Neural cell (in vitro differentiated cells): ENCODE data around the gene ANKS3. TPM values are rescaled to one million over a fixed set of nuclear protein-coding genes. Genes with fewer than 3 reads are reported as not detected.

Source experiments
- H2AFZ ChIP-seq: fragments of 200-600, 300-800 bp; sonication (generic), shearing (Covaris generic); 2 replicates; pipeline ENCODE4 v1.6.0; 2014; ENCODE audit warnings: low read depth, mild to moderate bottlenecking, antibody characterized with exemption, low read length, moderate library complexity
- H3F3A ChIP-seq: fragments of 200-600 bp; shearing (Covaris generic); 2 replicates; pipeline ENCODE4 v1.6.1; 2016; ENCODE audit warnings: mild to moderate bottlenecking, moderate library complexity, mixed read lengths, antibody characterized with exemption, low read length; ENCODE audit not compliant: insufficient read depth, poor library complexity, severe bottlenecking
- H3K27ac ChIP-seq: fragments of 200-600, 300-800 bp; sonication (generic), shearing (Covaris generic); 2 replicates; pipeline ENCODE4 v1.5.1; 2014; ENCODE audit warnings: mild to moderate bottlenecking, low read length, moderate library complexity
- H3K27me3 ChIP-seq: fragments of 300-800, 200-600 bp; sonication (generic), shearing (Covaris generic); 2 replicates; pipeline ENCODE4 v1.6.0; 2014; ENCODE audit warnings: mild to moderate bottlenecking, low read depth, low read length, moderate library complexity; ENCODE audit not compliant: insufficient read depth
- H3K36me3 ChIP-seq: fragments of 300-800, 200-600 bp; sonication (generic), shearing (Covaris generic); 2 replicates; pipeline ENCODE4 v1.5.1; 2014; ENCODE audit warnings: mild to moderate bottlenecking, antibody characterized with exemption, low read length, moderate library complexity; ENCODE audit not compliant: insufficient read depth
- H3K4me2 ChIP-seq: fragments of 300-800, 200-600 bp; sonication (generic), shearing (Covaris generic); 2 replicates; pipeline ENCODE4 v1.6.0; 2014; ENCODE audit warnings: mild to moderate bottlenecking, low read length
- H3K4me3 ChIP-seq: fragments of 300-800, 200-600 bp; sonication (generic), shearing (Covaris generic); 2 replicates; pipeline ENCODE4 v1.5.1; 2014; ENCODE audit warnings: mild to moderate bottlenecking, low read length, moderate library complexity
- H3K79me2 ChIP-seq: fragments of 200-600 bp; shearing (Covaris generic); replicated peaks from 2 replicates; pipeline ENCODE4 v1.6.0; 2014; ENCODE audit warnings: mild to moderate bottlenecking, low read length, moderate library complexity; ENCODE audit not compliant: insufficient read depth
- H3K9ac ChIP-seq: fragments of 300-800, 200-600 bp; sonication (generic), shearing (Covaris generic); 2 replicates; pipeline ENCODE4 v1.6.1; 2016; ENCODE audit warnings: mild to moderate bottlenecking, low read length, mixed read lengths
- H3K9me2 ChIP-seq: fragments of 200-600 bp; shearing (Covaris generic); 2 replicates; pipeline ENCODE4 v1.6.1; 2016; ENCODE audit warnings: mild to moderate bottlenecking, low read length, mixed read lengths; ENCODE audit not compliant: insufficient read depth
- H3K9me3 ChIP-seq: fragments of 200-600, 300-800 bp; sonication (generic), shearing (Covaris generic); 2 replicates; pipeline ENCODE4 v1.6.1; 2016; ENCODE audit warnings: mild to moderate bottlenecking, mixed run types, low read length, moderate library complexity, mixed read lengths
- H4K20me1 ChIP-seq: fragments of 200-600 bp; shearing (Covaris generic); 2 replicates; pipeline ENCODE4 v1.6.1; 2016; ENCODE audit warnings: mild to moderate bottlenecking, mixed run types; ENCODE audit not compliant: insufficient read depth
- EP300 ChIP-seq: fragments of 450-650 bp; conservative IDR thresholded peaks from 2 replicates; pipeline ENCODE4 v1.6.1; 2014; ENCODE audit warnings: antibody characterized with exemption, mild to moderate bottlenecking, moderate library complexity; ENCODE audit not compliant: poor library complexity, severe bottlenecking
- EZH2 ChIP-seq: fragments of 200-600, 300-800 bp; shearing (Covaris generic), sonication (generic); IDR thresholded peaks from 2 replicates; pipeline ENCODE4 v1.6.1; 2014; ENCODE audit warnings: antibody characterized with exemption, low read length, borderline replicate concordance, mild to moderate bottlenecking; ENCODE audit not compliant: insufficient read depth, poor library complexity, severe bottlenecking
- MXI1 ChIP-seq: fragments of 450-650 bp; conservative IDR thresholded peaks from 2 replicates; pipeline ENCODE4 v1.6.1; 2014; ENCODE audit warnings: antibody characterized with exemption, mild to moderate bottlenecking; ENCODE audit not compliant: poor library complexity, severe bottlenecking
- POLR2AphosphoS5 ChIP-seq: IDR thresholded peaks from 2 replicates; pipeline ENCODE4 v1.6.1; 2012
- RAD21 ChIP-seq: fragments of 450-650 bp; conservative IDR thresholded peaks from 2 replicates; pipeline ENCODE4 v1.6.1; 2014; ENCODE audit warnings: antibody characterized with exemption, mild to moderate bottlenecking, moderate library complexity
- REST ChIP-seq: IDR thresholded peaks from 2 replicates; pipeline ENCODE4 v1.6.1; 2012; ENCODE audit warnings: borderline replicate concordance
- SMC3 ChIP-seq: fragments of 450-650 bp; conservative IDR thresholded peaks from 2 replicates; pipeline ENCODE4 v1.6.1; 2014; ENCODE audit warnings: antibody characterized with exemption, mild to moderate bottlenecking, moderate library complexity; ENCODE audit not compliant: poor library complexity
- TAF1 ChIP-seq: IDR thresholded peaks from 2 replicates; pipeline ENCODE4 v1.6.1; 2012; ENCODE audit warnings: low read depth
- polyA plus RNA-seq: library from polyadenylated mRNA; depleted of rRNA; stranded (reverse); fragments of >200 nt; gene quantifications from 2 replicates; pipeline ENCODE4 v1.2.3, GENCODE V29; 2014
- TF ChIP-seq, protein P1 (sequence below): fragments of 450-650 bp; IDR thresholded peaks from 2 replicates; pipeline ENCODE4 v1.5.1; 2014; ENCODE audit warnings: antibody characterized with exemption, mild to moderate bottlenecking, moderate library complexity; ENCODE audit not compliant: poor library complexity, severe bottlenecking

Gene ANKS3
- polyA plus RNA-seq, 1 donor from 2014 or later: 53.9 TPM

DNA sequence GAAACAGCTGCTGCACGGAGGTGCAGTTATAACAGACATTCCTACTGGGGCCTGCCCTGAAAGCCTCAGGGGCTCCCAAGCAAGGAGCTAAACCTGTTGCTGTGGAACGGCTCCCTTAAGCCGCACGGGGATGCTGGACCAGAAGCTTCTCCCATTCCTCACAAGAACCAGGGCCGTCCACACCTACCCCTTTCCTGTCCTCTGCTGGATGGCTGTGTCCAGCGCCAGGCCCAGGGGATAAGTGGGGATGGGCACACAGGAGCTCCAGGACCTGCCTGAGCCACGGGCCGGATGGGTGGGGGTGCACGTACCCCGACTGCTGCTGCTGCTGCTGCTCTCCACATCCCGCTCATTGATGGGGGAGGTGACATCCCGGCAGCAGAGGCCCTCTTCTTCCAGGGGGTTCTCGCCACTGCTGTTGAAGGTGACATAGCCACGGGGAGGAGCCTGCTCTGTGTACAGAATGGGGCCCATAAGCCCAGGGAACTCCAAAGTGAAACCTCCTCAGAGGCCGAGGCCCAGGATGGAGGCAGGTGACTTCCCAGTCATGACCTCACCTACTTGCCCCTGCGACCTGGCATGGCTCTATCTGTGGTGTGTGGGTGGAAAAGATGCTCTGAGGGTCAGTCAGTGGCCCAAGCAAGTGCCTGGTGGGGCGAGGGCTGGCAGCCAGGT is 32.1 kb downstream of the ANKS3 start:
- Histone ChIP-seq H3K9me2 (no peaks in the 10 kb centered on the region), H4K20me1 (no peaks in the 10 kb centered on the region), H3K36me3 (no peaks in the 10 kb centered on the region)

DNA sequence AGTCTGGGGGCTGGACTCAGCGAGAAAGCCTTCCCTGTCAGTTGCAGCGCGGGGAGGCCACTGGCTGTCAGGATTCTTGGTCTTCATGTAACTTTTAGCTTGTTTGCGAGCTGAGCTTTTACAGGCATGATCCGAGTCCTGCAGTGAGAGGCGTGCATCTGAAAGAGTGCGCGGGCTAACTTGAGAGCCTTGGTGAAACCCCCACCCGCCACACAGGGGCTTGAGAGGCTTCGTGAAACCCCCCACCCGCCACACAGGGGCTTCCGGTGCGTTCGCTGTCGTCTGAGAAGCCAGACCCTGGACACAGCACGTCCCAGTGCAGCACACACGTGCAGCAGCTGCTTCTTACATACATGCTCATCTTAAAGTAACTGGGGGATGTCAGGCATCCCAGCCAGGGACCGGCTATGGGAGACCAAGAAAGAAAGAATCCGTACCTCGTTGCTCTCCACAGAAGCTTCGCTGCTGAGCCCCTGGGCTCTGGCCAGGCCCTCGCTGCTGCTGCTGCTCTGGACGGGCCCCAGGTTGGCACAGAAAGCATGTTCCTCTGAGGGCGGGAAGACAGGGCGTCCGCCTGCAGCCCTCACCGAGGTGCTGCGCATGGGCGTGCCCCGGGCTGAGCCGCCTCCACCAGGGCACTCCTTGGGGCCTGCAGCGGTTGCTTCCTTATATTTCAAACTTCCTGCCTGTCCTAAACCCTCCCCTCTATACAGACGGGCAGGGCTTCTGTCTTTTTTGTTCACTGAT is 32.9 kb downstream of the ANKS3 start:
- H2AFZ ChIP-seq: no peak overlapping the region
- H3K36me3 ChIP-seq: no peaks in the 10 kb centered on the region
- H3K27ac ChIP-seq: no peak overlapping the region
- H4K20me1 ChIP-seq: no peaks in the 10 kb centered on the region
- H3K4me2 ChIP-seq: no peak overlapping the region
- no peaks in the 10 kb centered on the region for H3K79me2 ChIP-seq
- H3K9me3 ChIP-seq: no peaks in the 10 kb centered on the region
- H3K9me2 ChIP-seq: no peaks in the 10 kb centered on the region
- H3F3A ChIP-seq: no peaks in the 10 kb centered on the region
- no peak overlapping the region for H3K9ac ChIP-seq
- no peak overlapping the region for H3K4me3 ChIP-seq
- H3K27me3 ChIP-seq: no peaks in the 10 kb centered on the region
- TF ChIP-seq SMC3: no peak
- TF ChIP-seq POLR2AphosphoS5: no peak
- no peak for TF ChIP-seq EZH2
- TF ChIP-seq REST: no peak
- no peak for TF ChIP-seq EP300
- TF ChIP-seq MXI1: no peak
- TF ChIP-seq TAF1: no peak
- no peak for TF ChIP-seq RAD21

More for the DNA sequence above, 32.1 kb downstream of the ANKS3 start:
- H3K9me3 ChIP-seq: no peaks in the 10 kb centered on the region
- no peak overlapping the region for H3K9ac ChIP-seq
- H3F3A ChIP-seq: no peaks in the 10 kb centered on the region
- no peak overlapping the region for H3K27ac ChIP-seq
- no peaks in the 10 kb centered on the region for H3K27me3 ChIP-seq
- H3K79me2 ChIP-seq: no peaks in the 10 kb centered on the region
- no peak overlapping the region for H3K4me2 ChIP-seq
- H2AFZ ChIP-seq: no peak overlapping the region
- no peak overlapping the region for H3K4me3 ChIP-seq
- TF ChIP-seq, protein P1, sequence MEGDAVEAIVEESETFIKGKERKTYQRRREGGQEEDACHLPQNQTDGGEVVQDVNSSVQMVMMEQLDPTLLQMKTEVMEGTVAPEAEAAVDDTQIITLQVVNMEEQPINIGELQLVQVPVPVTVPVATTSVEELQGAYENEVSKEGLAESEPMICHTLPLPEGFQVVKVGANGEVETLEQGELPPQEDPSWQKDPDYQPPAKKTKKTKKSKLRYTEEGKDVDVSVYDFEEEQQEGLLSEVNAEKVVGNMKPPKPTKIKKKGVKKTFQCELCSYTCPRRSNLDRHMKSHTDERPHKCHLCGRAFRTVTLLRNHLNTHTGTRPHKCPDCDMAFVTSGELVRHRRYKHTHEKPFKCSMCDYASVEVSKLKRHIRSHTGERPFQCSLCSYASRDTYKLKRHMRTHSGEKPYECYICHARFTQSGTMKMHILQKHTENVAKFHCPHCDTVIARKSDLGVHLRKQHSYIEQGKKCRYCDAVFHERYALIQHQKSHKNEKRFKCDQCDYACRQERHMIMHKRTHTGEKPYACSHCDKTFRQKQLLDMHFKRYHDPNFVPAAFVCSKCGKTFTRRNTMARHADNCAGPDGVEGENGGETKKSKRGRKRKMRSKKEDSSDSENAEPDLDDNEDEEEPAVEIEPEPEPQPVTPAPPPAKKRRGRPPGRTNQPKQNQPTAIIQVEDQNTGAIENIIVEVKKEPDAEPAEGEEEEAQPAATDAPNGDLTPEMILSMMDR: no peak
- TF ChIP-seq TAF1: no peak
- TF ChIP-seq RAD21: no peak
- TF ChIP-seq REST: no peak
- no peak for TF ChIP-seq SMC3
